A673 (cell line): ENCODE measurements around the gene MCAM. TPM values are rescaled to one million over a fixed set of nuclear protein-coding genes. Genes with fewer than 3 reads are reported as not detected.

Experiments
- BruUV-seq: library from RNA; stranded (reverse); fragments of 400-500 nt; replicated peaks from 2 replicates; lab custom pipeline; 2021; lab: Mats Ljungman, UMichigan
- CTCF ChIA-PET: fragments of 300-600 bp; sonication (Branson Sonifier 250); formaldehyde crosslinking; loops from one replicate; lab custom pipeline; 2022; ENCODE audit warnings: antibody characterized with exemption; lab: Charles Lee
- POLR2A ChIA-PET: fragments of 300-600 bp; sonication (Branson Sonifier 250); formaldehyde crosslinking; loops from one replicate; lab custom pipeline; 2022; ENCODE audit warnings: antibody characterized with exemption; ENCODE audit not compliant: low non-redundant PET; lab: Charles Lee
- DNase-seq: peaks from one replicate; pipeline ENCODE4 v3.0.0-alpha.2; 2015; ENCODE audit warnings: low spot score
- H3K27ac ChIP-seq: fragments of 200-600 bp; sonication (generic); 2 replicates; pipeline ENCODE4 v1.5.1; 2016; ENCODE audit warnings: mixed run types, low read depth, mild to moderate bottlenecking, mixed read lengths, antibody characterized with exemption, low read length; ENCODE audit not compliant: poor library complexity, severe bottlenecking
- H3K27me3 ChIP-seq: fragments of 200-600 bp; sonication (generic); replicated peaks from 2 replicates; pipeline ENCODE4 v1.6.1; 2017; ENCODE audit warnings: mixed run types, low read depth, mild to moderate bottlenecking, mixed read lengths, antibody characterized with exemption, low read length; ENCODE audit not compliant: insufficient read depth, poor library complexity
- H3K36me3 ChIP-seq: fragments of 200-600 bp; sonication (generic); 2 replicates; pipeline ENCODE4 v1.6.1; 2016; ENCODE audit warnings: mixed run types, mild to moderate bottlenecking, mixed read lengths, antibody characterized with exemption, low read length; ENCODE audit not compliant: insufficient read depth, poor library complexity, severe bottlenecking
- H3K4me1 ChIP-seq: fragments of 200-600 bp; sonication (generic); 2 replicates; pipeline ENCODE4 v1.6.1; 2017; ENCODE audit warnings: mixed run types, mild to moderate bottlenecking, mixed read lengths, antibody characterized with exemption, low read length; ENCODE audit not compliant: insufficient read depth, poor library complexity, severe bottlenecking
- H3K4me3 ChIP-seq: fragments of 200-600 bp; sonication (generic); 2 replicates; pipeline ENCODE4 v1.5.1; 2016; ENCODE audit warnings: low read depth, mixed run types, mild to moderate bottlenecking, mixed read lengths, low read length; ENCODE audit not compliant: poor library complexity, severe bottlenecking
- H3K9me3 ChIP-seq: fragments of 200-600 bp; sonication (generic); 2 replicates; pipeline ENCODE4 v1.6.1; 2016; ENCODE audit warnings: mixed run types, low read depth, mild to moderate bottlenecking, mixed read lengths, antibody characterized with exemption, low read length; ENCODE audit not compliant: poor library complexity, severe bottlenecking
- CTCF ChIP-seq: fragments of 300-800, 200-600 bp; sonication (generic); conservative IDR thresholded peaks from 2 replicates; pipeline ENCODE4 v1.5.1; 2017; ENCODE audit warnings: low read depth, mild to moderate bottlenecking, antibody characterized with exemption, low read length, moderate library complexity, mixed read lengths
- EZH2 ChIP-seq: fragments of 200-600 bp; sonication (generic); IDR thresholded peaks from 2 replicates; pipeline ENCODE4 v1.6.1; 2017; ENCODE audit warnings: borderline replicate concordance, low read depth, mild to moderate bottlenecking, mixed read lengths, antibody characterized with exemption, low read length; ENCODE audit not compliant: poor library complexity, severe bottlenecking
- intact Hi-C: fragments of 100-400 bp; cut with micrococcal nuclease; formaldehyde crosslinking; loops from one replicate; pipeline ENCODE4 v1.10.0; 2022; ENCODE audit not compliant: unreplicated experiment
- total RNA-seq: library from RNA; stranded (reverse); gene quantifications from 2 replicates; pipeline ENCODE4 v1.2.3, GENCODE V29; 2021

The MCAM gene
- total RNA-seq, 1 experiment from 2014 or later = 14.4 TPM

DNA sequence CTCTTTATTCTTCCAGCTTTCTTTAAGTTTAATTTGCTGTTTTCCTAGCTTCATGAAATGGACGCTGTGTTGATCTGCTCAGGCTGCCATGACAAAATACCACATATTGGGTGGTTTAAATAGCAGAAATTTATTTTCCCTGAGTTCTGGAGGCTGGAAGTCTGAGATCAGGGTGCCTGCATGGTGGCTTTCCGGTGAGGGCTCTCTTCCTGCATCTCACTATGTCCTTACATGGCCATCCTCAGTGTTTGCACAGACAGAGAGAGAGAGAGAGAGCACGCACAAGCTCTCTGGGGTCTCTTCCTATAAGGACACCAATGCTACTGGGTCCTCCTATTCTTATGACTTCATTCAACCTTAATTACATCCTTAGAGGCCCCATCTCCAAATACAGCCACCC is 28.7 kb downstream of the MCAM start:
- H3K4me3 ChIP-seq = no peak overlapping the region
- BruUV-seq = no TSS peak
- CTCF ChIA-PET = no interaction called here

GRCh38 chr11:119285431-119285830 is 31.5 kb downstream of the MCAM start:
- TF ChIP-seq EZH2 (no peak), CTCF (no peak)
- ChIA-PET CTCF (interaction anchor here (1.3 kb wide), 1 partner anchor 79 kb away, joined by 7 read pairs; the partner anchor contains the start of gene CBL), POLR2A (no interaction called here)
- H3K9me3 ChIP-seq = no peaks in the 10 kb centered on the region
- no peaks in the 10 kb centered on the region for H3K27me3 ChIP-seq
- H3K4me3 ChIP-seq = no peak overlapping the region
- no peak overlapping the region for H3K27ac ChIP-seq
- no TSS peak for BruUV-seq
- intact Hi-C loops = no loop called here
- H3K36me3 ChIP-seq = peaks cover 12% of the 10 kb centered on the region
- no peak for DNase-seq
- no peaks in the 10 kb centered on the region for H3K4me1 ChIP-seq

More for the DNA sequence above, 28.7 kb downstream of the MCAM start:
- intact Hi-C loops = no loop called here
- Histone ChIP-seq H3K36me3 (peaks cover 16% of the 10 kb centered on the region), H3K27ac (no peak overlapping the region), H3K27me3 (no peaks in the 10 kb centered on the region), H3K9me3 (peaks cover 8% of the 10 kb centered on the region), H3K4me1 (no peaks in the 10 kb centered on the region)
- no peak for DNase-seq
- TF ChIP-seq CTCF = no peak
- TF ChIP-seq EZH2 = no peak
- POLR2A ChIA-PET = no interaction called here

GRCh38 chr11:119284344-119285157 is 32.4 kb downstream of the MCAM start:
- peak; percentile 54 for DNase-seq
- no peak overlapping the region for H3K4me3 ChIP-seq
- no peaks in the 10 kb centered on the region for H3K9me3 ChIP-seq
- no peak overlapping the region for H3K27ac ChIP-seq
- no peaks in the 10 kb centered on the region for H3K4me1 ChIP-seq
- peaks cover 12% of the 10 kb centered on the region for H3K36me3 ChIP-seq
- ChIA-PET POLR2A (no interaction called here), CTCF (interaction anchor here (0.5 to 1.3 kb wide), 4 partner anchors 48 to 88 kb away, joined by 3 to 7 read pairs (median 4); partner anchors contain the start of gene CBL)
- intact Hi-C loops = no loop called here
- no peaks in the 10 kb centered on the region for H3K27me3 ChIP-seq
- BruUV-seq = no TSS peak
- peak; percentile 67 for TF ChIP-seq CTCF
- no peak for TF ChIP-seq EZH2
